Sigmoid colon (tissue), 4 donors: ENCODE measurements around the gene ATP6V0D1.

Experiments used
- EP300 ChIP-seq, 4 donors: sonication (generic); formaldehyde crosslinking; IDR thresholded peaks; one replicate each; pipeline ENCODE4 v1.6.1; 2017; ENCODE audit warnings: antibody characterized with exemption in 4 of 4
- POLR2A ChIP-seq, 2 donors: fragments of 450-650 bp; IDR thresholded peaks; one replicate each; pipeline ENCODE4 v1.6.1; 2016; ENCODE audit warnings: antibody characterized with exemption in 2 of 2, mild to moderate bottlenecking in 2 of 2, moderate library complexity in 2 of 2
- POLR2AphosphoS5 ChIP-seq, 4 donors: sonication (generic); formaldehyde crosslinking; IDR thresholded peaks; one replicate each; pipeline ENCODE4 v1.6.1; 2017; ENCODE audit warnings: antibody characterized with exemption in 4 of 4
- TF ChIP-seq, protein P1 (sequence below), 4 experiments: fragments of 450-650 bp in 3 of 4; fragments of 200-600 bp in 1 of 4; IDR thresholded peaks; one replicate each; pipeline ENCODE4 v1.5.1; 2016 to 2019; ENCODE audit warnings: antibody characterized with exemption in 4 of 4, mild to moderate bottlenecking in 3 of 4, moderate library complexity in 2 of 4

DNA sequence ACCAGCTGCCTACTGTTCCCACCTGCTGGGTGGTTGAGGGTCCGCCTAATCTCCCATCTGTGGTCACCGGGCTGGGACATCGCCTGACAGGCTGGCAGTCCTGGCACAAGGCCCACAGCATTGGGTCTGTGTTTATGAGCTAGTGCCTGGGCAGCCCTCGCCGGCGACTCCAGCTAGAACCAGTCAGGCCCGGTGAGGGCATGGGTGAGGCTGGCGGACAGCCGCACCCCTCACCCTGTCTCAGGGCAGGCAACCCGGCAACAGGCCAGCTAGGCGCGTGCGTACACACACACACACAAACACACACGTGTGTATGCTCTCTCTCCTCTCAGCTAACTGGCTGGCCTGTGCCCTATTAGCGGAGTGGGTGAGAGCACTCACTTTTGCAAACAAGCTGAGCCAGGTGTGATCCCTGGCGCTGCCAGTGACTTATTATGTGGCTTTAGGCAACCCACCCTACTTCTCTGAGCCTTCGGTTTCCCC, 39.6 kb downstream of the ATP6V0D1 start:
- TF ChIP-seq, protein P1, sequence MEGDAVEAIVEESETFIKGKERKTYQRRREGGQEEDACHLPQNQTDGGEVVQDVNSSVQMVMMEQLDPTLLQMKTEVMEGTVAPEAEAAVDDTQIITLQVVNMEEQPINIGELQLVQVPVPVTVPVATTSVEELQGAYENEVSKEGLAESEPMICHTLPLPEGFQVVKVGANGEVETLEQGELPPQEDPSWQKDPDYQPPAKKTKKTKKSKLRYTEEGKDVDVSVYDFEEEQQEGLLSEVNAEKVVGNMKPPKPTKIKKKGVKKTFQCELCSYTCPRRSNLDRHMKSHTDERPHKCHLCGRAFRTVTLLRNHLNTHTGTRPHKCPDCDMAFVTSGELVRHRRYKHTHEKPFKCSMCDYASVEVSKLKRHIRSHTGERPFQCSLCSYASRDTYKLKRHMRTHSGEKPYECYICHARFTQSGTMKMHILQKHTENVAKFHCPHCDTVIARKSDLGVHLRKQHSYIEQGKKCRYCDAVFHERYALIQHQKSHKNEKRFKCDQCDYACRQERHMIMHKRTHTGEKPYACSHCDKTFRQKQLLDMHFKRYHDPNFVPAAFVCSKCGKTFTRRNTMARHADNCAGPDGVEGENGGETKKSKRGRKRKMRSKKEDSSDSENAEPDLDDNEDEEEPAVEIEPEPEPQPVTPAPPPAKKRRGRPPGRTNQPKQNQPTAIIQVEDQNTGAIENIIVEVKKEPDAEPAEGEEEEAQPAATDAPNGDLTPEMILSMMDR (IDR thresholded peaks at IDR 0.05): no peak
- TF ChIP-seq EP300 (IDR thresholded peaks at IDR 0.05) (no peak), POLR2AphosphoS5 (IDR thresholded peaks at IDR 0.05) (peak in 1 of 4 donors; percentile 10), POLR2A (IDR thresholded peaks at IDR 0.05) (peak in 1 of 2 donors; percentile 45)
